ENCODE results near the gene GAGE1.
"Not testable (repeated sequence)": the region's sequence is repeated elsewhere in the genome, so short reads cannot be mapped to it uniquely, and the experiment has no call there.

- TF ChIP-seq EZH2, MAX (IDR thresholded peaks at IDR 0.05): not testable (repeated sequence)
Measured at GRCh38 chrX:49570100-49570499, 28.7 kb upstream of the GAGE1 start, which contains the start of gene GAGE12G.
